Measurements from ENCODE around the gene EVL.

The EVL gene

DNA sequence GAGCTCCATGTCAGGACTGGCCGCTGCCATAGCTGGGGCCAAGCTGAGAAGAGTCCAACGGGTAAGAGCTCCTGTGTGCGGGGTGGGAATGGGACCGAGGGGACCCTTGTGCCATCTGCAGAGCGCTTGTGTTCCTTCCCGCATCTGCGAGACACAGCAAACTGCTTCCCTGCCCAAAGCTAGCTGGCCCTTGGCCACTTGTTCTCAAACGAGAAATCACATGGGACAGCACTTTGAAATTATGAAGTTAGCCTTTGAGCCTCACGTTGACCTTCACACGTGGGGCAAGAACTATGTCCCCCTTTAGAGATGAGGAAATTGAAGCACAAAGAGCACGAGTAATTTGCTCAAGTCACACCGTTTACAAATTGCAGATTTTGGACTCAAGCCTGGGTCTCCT, 63.5 kb downstream of the EVL start:
- no peak overlapping the region for H3K4me3 ChIP-seq
- intact Hi-C loops (cut with DNase I; ENCODE audit: low total_unique reads), result no loop called here
- peaks cover 0 to 7% (median 0%) of the 10 kb centered on the region in 4 donors for H3K4me1 ChIP-seq
- no peaks in the 10 kb centered on the region for H3K27me3 ChIP-seq
- no peak overlapping the region for H3K27ac ChIP-seq
- H3K36me3 ChIP-seq, result peaks cover 4 to 63% (median 34%) of the 10 kb centered on the region in 3 donors
- no peaks in the 10 kb centered on the region for H3K9me3 ChIP-seq
- no peak for DNase-seq
- TF ChIP-seq, protein P1, sequence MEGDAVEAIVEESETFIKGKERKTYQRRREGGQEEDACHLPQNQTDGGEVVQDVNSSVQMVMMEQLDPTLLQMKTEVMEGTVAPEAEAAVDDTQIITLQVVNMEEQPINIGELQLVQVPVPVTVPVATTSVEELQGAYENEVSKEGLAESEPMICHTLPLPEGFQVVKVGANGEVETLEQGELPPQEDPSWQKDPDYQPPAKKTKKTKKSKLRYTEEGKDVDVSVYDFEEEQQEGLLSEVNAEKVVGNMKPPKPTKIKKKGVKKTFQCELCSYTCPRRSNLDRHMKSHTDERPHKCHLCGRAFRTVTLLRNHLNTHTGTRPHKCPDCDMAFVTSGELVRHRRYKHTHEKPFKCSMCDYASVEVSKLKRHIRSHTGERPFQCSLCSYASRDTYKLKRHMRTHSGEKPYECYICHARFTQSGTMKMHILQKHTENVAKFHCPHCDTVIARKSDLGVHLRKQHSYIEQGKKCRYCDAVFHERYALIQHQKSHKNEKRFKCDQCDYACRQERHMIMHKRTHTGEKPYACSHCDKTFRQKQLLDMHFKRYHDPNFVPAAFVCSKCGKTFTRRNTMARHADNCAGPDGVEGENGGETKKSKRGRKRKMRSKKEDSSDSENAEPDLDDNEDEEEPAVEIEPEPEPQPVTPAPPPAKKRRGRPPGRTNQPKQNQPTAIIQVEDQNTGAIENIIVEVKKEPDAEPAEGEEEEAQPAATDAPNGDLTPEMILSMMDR (IDR thresholded peaks at IDR 0.05), result no peak

DNA sequence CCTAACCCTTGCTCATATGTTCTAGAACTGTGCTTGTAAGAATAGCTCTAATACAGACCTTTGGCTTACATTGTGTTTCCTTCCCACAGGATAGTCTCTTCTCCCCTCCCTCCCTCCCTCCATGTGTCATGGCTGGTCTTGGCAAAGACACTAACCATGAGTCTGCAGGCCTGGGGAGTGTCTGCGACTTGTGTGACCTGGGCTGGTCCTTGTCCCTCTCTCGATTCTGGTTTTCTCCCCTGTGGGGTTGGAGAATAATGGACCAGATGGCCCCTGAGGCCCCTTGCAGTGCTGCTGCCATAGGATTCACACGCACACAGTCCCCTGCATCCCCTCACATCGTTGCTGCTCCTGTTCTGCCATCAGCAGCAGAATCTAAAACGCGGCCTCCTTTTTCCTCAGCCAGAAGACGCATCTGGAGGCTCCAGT, 64.0 kb downstream of the EVL start:
- Histone ChIP-seq H3K4me1 (peaks cover 0 to 7% (median 0%) of the 10 kb centered on the region in 4 donors), H3K9me3 (no peaks in the 10 kb centered on the region), H3K27ac (no peak overlapping the region), H3K4me3 (no peak overlapping the region), H3K27me3 (no peaks in the 10 kb centered on the region), H3K36me3 (peaks cover 3 to 63% (median 33%) of the 10 kb centered on the region in 3 donors)
- no peak for DNase-seq
- intact Hi-C loops (cut with DNase I; ENCODE audit: low total_unique reads), result no loop called here
- TF ChIP-seq, protein P1 (IDR thresholded peaks at IDR 0.05), result no peak

DNA sequence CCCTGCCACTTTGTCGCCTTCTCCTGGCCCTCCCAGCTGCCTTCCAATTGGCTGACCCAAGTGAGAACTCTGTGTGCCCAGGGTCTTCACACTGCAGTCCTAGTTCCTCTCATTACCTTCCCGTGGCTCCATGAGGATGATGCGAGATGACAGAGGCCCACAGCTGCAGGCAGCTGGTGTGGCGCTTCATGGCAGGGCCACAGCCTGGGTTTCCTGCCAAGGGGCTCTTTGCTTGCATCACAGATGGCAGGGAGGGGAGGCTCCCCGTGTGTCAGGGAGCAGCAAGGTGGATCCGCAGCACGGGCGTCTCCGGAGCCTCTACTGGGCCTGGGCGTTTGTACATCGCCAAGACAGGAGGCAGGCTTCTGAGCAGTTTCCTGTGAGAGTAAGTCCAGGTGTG, 65.3 kb downstream of the EVL start:
- no peaks in the 10 kb centered on the region for H3K9me3 ChIP-seq
- H3K4me1 ChIP-seq, result peaks cover 0 to 7% (median 0%) of the 10 kb centered on the region in 4 donors
- no peak for DNase-seq
- H3K4me3 ChIP-seq, result no peak overlapping the region
- H3K36me3 ChIP-seq, result peaks cover 3 to 55% (median 34%) of the 10 kb centered on the region in 3 donors
- intact Hi-C loops (cut with DNase I; ENCODE audit: low total_unique reads), result no loop called here
- H3K27ac ChIP-seq, result no peak overlapping the region
- TF ChIP-seq, protein P1 (IDR thresholded peaks at IDR 0.05), result no peak
- H3K27me3 ChIP-seq, result no peaks in the 10 kb centered on the region

DNA sequence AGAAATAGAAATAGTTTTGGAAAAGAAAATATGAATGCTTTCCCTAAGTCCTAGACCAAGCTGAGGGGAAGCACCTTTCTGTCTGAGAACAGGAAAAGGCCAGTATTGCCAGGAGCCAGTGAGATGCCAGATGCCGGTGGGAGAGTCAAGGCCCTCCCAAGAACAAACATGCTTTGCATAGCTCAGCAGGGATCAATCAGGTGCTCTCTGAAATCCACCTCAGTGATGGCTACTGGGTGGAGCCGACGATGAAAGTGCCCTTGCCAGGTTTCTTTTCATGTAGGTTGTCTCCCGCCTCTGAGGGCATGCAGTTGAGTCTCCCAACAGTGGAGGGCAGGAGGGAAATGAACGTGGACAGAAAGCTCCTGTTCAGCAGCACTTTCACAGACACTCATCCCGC, 66.0 kb downstream of the EVL start:
- TF ChIP-seq, protein P1 (IDR thresholded peaks at IDR 0.05), result no peak
- intact Hi-C loops (cut with DNase I; ENCODE audit: low total_unique reads), result no loop called here
- Histone ChIP-seq H3K27me3 (no peaks in the 10 kb centered on the region), H3K36me3 (peaks cover 3 to 48% (median 34%) of the 10 kb centered on the region in 3 donors), H3K27ac (no peak overlapping the region), H3K4me3 (no peak overlapping the region), H3K4me1 (peaks cover 0 to 7% (median 0%) of the 10 kb centered on the region in 4 donors), H3K9me3 (no peaks in the 10 kb centered on the region)
- no peak for DNase-seq

DNA sequence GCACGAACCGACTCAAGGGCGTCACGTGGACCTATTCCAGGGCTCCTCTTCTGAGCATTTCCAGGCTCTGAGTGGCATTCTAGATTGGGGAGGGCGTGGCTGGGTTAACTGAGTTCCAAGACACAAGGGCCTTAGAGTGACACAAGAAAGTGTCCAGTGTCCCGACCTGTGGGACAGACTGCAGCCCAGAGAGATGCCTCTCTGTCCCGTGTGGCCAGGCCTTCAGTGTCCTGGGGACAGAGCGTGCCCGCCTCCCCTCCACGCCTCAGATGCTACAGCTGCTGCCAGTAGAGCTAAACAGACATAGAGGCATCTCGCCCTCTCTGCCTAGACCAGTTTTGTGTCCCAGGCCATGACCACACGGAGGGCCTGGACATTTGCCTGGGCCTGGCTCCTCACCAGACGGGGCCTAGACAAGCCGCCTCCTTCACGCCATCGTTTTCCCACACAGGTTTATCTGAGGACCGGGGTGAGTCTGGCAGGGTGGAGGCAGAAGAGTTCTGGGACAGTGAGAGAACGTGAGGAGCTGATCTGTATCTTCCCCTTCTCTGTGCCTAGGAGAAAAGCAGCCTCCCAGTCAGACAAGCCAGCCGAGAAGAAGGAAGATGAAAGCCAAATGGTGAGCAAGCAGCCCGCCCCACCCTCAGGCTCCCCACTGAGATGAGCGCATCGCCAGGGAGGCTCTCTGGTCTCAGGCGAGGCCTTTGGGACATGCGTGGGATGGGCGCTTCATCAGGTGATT, 67.1 kb downstream of the EVL start:
- peak in 1 of 2 donors; percentile 56 for DNase-seq
- no peak overlapping the region for H3K27ac ChIP-seq
- H3K27me3 ChIP-seq, result no peaks in the 10 kb centered on the region
- intact Hi-C loops (cut with DNase I; ENCODE audit: low total_unique reads), result no loop called here
- H3K9me3 ChIP-seq, result no peaks in the 10 kb centered on the region
- H3K4me1 ChIP-seq, result peaks cover 0 to 7% (median 0%) of the 10 kb centered on the region in 4 donors
- TF ChIP-seq, protein P1 (IDR thresholded peaks at IDR 0.05), result no peak
- H3K36me3 ChIP-seq, result peaks cover 3 to 46% (median 27%) of the 10 kb centered on the region in 3 donors
- no peak overlapping the region for H3K4me3 ChIP-seq

Measured in tibial artery (tissue), 4 donors.